GM23248 (cell line): ENCODE results near the gene C10orf90. TPM values are rescaled to one million over a fixed set of nuclear protein-coding genes. Genes with fewer than 3 reads are reported as not detected.

Experiments
- DNase-seq: peaks from one replicate; pipeline ENCODE4 v3.0.0-alpha.2; 2015
- H2AFZ ChIP-seq: fragments of 200-600 bp; sonication (generic); 2 replicates; pipeline ENCODE4 v1.6.1; 2016; ENCODE audit warnings: antibody characterized with exemption
- H3F3A ChIP-seq: fragments of 200-600 bp; sonication (generic); 2 replicates; pipeline ENCODE4 v1.6.1; 2016; ENCODE audit warnings: mild to moderate bottlenecking, antibody characterized with exemption, mixed run types; ENCODE audit not compliant: insufficient read depth
- H3K27ac ChIP-seq: fragments of 200-600 bp; sonication (generic); 2 replicates; pipeline ENCODE4 v1.5.1; 2016; ENCODE audit warnings: mild to moderate bottlenecking
- H3K27me3 ChIP-seq: fragments of 200-600 bp; sonication (generic); replicated peaks from 2 replicates; pipeline ENCODE4 v1.6.1; 2016; ENCODE audit warnings: mild to moderate bottlenecking; ENCODE audit not compliant: insufficient read depth
- H3K36me3 ChIP-seq: fragments of 200-600 bp; sonication (generic); 2 replicates; pipeline ENCODE4 v1.6.1; 2016; ENCODE audit warnings: low read depth, mild to moderate bottlenecking
- H3K4me1 ChIP-seq: fragments of 200-600 bp; sonication (generic); 2 replicates; pipeline ENCODE4 v1.6.1; 2016; ENCODE audit warnings: mild to moderate bottlenecking; ENCODE audit not compliant: insufficient read depth
- H3K4me2 ChIP-seq: fragments of 200-600 bp; sonication (generic); one replicate; pipeline ENCODE4 v1.6.1; 2016; ENCODE audit warnings: mild to moderate bottlenecking; ENCODE audit not compliant: unreplicated experiment
- H3K4me3 ChIP-seq: fragments of 200-600 bp; sonication (generic); 2 replicates; pipeline ENCODE4 v1.5.1; 2016; ENCODE audit warnings: mild to moderate bottlenecking
- H3K79me2 ChIP-seq: fragments of 200-600 bp; sonication (generic); 2 replicates; pipeline ENCODE4 v1.6.1; 2016; ENCODE audit warnings: mild to moderate bottlenecking; ENCODE audit not compliant: insufficient read depth
- H3K9ac ChIP-seq: fragments of 200-600 bp; sonication (generic); 2 replicates; pipeline ENCODE4 v1.6.1; 2016; ENCODE audit warnings: mild to moderate bottlenecking
- H3K9me2 ChIP-seq: fragments of 200-600 bp; sonication (generic); 2 replicates; pipeline ENCODE4 v1.6.1; 2016; ENCODE audit warnings: mixed run types, mild to moderate bottlenecking, moderate library complexity; ENCODE audit not compliant: insufficient read depth
- H3K9me3 ChIP-seq: fragments of 200-600 bp; sonication (generic); one replicate; pipeline ENCODE4 v1.6.1; 2017; ENCODE audit warnings: low read depth
- H4K20me1 ChIP-seq: fragments of 200-600 bp; sonication (generic); 2 replicates; pipeline ENCODE4 v1.6.0; 2016; ENCODE audit not compliant: insufficient read depth
- EZH2 ChIP-seq: fragments of 200-600 bp; sonication (generic); IDR thresholded peaks from 2 replicates; pipeline ENCODE4 v1.6.1; 2018; ENCODE audit warnings: antibody characterized with exemption, mild to moderate bottlenecking; ENCODE audit not compliant: insufficient read depth, poor library complexity, severe bottlenecking
- EZH2phosphoT487 ChIP-seq: fragments of 200-600 bp; sonication (generic); IDR thresholded peaks from 2 replicates; pipeline ENCODE4 v1.6.1; 2018; ENCODE audit warnings: antibody characterized with exemption, moderate library complexity, mild to moderate bottlenecking, low read depth; ENCODE audit not compliant: insufficient read depth
- WGBS, 2 experiments: methylation state at CpG; one replicate each; pipeline ENCODE4 v1.1.6; 2015 to 2017; ENCODE audit warnings: low lambda C conversion rate in 2 of 2, low coverage in 1 of 2; ENCODE audit errors: missing lambda C conversion rate in 2 of 2; 5-methylcytosine and 5-hydroxymethylcytosine counted together
- in situ Hi-C: fragments of 300-500 bp; cut with MboI; formaldehyde crosslinking; loops from 2 replicates; pipeline ENCODE4 v1.15.0; 2020
- polyA plus RNA-seq: library from polyadenylated mRNA; unstranded; fragments of >200 nt; fragmentation: Nextera tagmentation; extraction: Ambion mirVana; gene quantifications from 2 replicates; pipeline ENCODE4 v1.2.1, GENCODE V29; 2016
- total RNA-seq: library from RNA; depleted of rRNA; stranded (reverse); fragments of >200 nt; shearing (Covaris generic); gene quantifications from 2 replicates; pipeline ENCODE4 v1.2.3, GENCODE V29; 2014; rRNA removed

The C10orf90 gene
- total and polyA plus RNA-seq, 2 experiments from 2014 or later: 0.22 to 0.71 TPM

- H3K79me2 ChIP-seq: peaks cover 100% of the 10 kb centered on the region
- H3K36me3 ChIP-seq: peaks cover 7% of the 10 kb centered on the region
- 90 to 96% methylated on average over 1 of the region's 1 CpG for WGBS, 2 experiments
- H4K20me1 ChIP-seq: no peaks in the 10 kb centered on the region
- H3K4me3 ChIP-seq: no peak overlapping the region
- no peak for DNase-seq
- peaks cover 20% of the 10 kb centered on the region for H3F3A ChIP-seq
- no peaks in the 10 kb centered on the region for H3K9me3 ChIP-seq
- no peak overlapping the region for H3K9ac ChIP-seq
- H3K27me3 ChIP-seq: no peaks in the 10 kb centered on the region
- no peak overlapping the region for H2AFZ ChIP-seq
- H3K4me2 ChIP-seq: no peak overlapping the region
- H3K4me1 ChIP-seq: peaks cover 51% of the 10 kb centered on the region
- no peak overlapping the region for H3K27ac ChIP-seq
- H3K9me2 ChIP-seq: no peaks in the 10 kb centered on the region
- TF ChIP-seq EZH2 (no peak), EZH2phosphoT487 (no peak)
- in situ Hi-C loops: no loop called here
Measured at GRCh38 chr10:126375926-126376554, 294.5 kb downstream of the C10orf90 start.

- in situ Hi-C loops: no loop called here
Measured at GRCh38 chr10:126375299-126375698, 295.2 kb downstream of the C10orf90 start.

More at GRCh38 chr10:126375299-126375698, 295.2 kb downstream of the C10orf90 start:
- peaks cover 20% of the 10 kb centered on the region for H3F3A ChIP-seq
- no peaks in the 10 kb centered on the region for H3K9me2 ChIP-seq
- no peak overlapping the region for H3K4me3 ChIP-seq
- no peak overlapping the region for H3K9ac ChIP-seq
- H3K4me2 ChIP-seq: no peak overlapping the region
- DNase-seq: no peak
- no peak overlapping the region for H2AFZ ChIP-seq
- peaks cover 44% of the 10 kb centered on the region for H3K4me1 ChIP-seq
- peaks cover 100% of the 10 kb centered on the region for H3K79me2 ChIP-seq
- H4K20me1 ChIP-seq: no peaks in the 10 kb centered on the region
- H3K27ac ChIP-seq: no peak overlapping the region
- no peaks in the 10 kb centered on the region for H3K9me3 ChIP-seq
- H3K36me3 ChIP-seq: peaks cover 7% of the 10 kb centered on the region
- no peaks in the 10 kb centered on the region for H3K27me3 ChIP-seq
- no peak for TF ChIP-seq EZH2
- no peak for TF ChIP-seq EZH2phosphoT487

Other genes with a start within 250 kb of the C10orf90 start
- 39.1 and 45.6 TPM in 2 replicates for gene DOCK1, start 234.7 kb upstream of the C10orf90 start, total RNA-seq
- gene DOCK1, start 234.7 kb upstream of the C10orf90 start, polyA plus RNA-seq: 21.2 and 22.8 TPM in 2 replicates